Activated naive CD4-positive, alpha-beta T cell treated with anti-CD3 and anti-CD28 coated beads for 36 hours (primary cell): ENCODE data around the gene DOK6. TPM values are rescaled to one million over a fixed set of nuclear protein-coding genes. Genes with fewer than 3 reads are reported as not detected.

ENCODE experiments used
- CTCF ChIA-PET: fragments of 350-600 bp; sonication (Branson Sonifier 250); formaldehyde crosslinking; loops from one replicate; lab custom pipeline; 2021; ENCODE audit warnings: antibody characterized with exemption; lab: Charles Lee
- DNase-seq: peaks from one replicate; pipeline ENCODE4 v3.0.0-alpha.2; 2020
- H3K27ac Mint-ChIP-seq: one replicate; pipeline ENCODE4 v1.8.0; 2021; ENCODE audit warnings: mild to moderate bottlenecking, mixed read lengths
- H3K27me3 Mint-ChIP-seq: one replicate; pipeline ENCODE4 v1.8.0; 2021; ENCODE audit warnings: low read depth, mixed read lengths
- H3K36me3 Mint-ChIP-seq: one replicate; pipeline ENCODE4 v1.8.0; 2021; ENCODE audit warnings: low read depth, mixed read lengths
- H3K4me1 Mint-ChIP-seq: one replicate; pipeline ENCODE4 v1.8.0; 2021; ENCODE audit warnings: low read depth, mixed read lengths
- H3K4me3 Mint-ChIP-seq: one replicate; pipeline ENCODE4 v1.8.0; 2021; ENCODE audit warnings: mild to moderate bottlenecking, moderate library complexity, mixed read lengths
- H3K9me3 Mint-ChIP-seq: one replicate; pipeline ENCODE4 v1.8.0; 2021; ENCODE audit warnings: mixed read lengths
- intact Hi-C: fragments of 100-400 bp; cut with micrococcal nuclease; formaldehyde crosslinking; loops from one replicate; pipeline ENCODE4 v1.15.1; 2023
- total RNA-seq, 2 experiments: library from RNA; stranded (reverse); gene quantifications; one replicate each; pipeline ENCODE4 v1.2.3, GENCODE V29; 2021

DOK6 gene
- total RNA-seq, 2 experiments from 2014 or later, result not detected

DNA sequence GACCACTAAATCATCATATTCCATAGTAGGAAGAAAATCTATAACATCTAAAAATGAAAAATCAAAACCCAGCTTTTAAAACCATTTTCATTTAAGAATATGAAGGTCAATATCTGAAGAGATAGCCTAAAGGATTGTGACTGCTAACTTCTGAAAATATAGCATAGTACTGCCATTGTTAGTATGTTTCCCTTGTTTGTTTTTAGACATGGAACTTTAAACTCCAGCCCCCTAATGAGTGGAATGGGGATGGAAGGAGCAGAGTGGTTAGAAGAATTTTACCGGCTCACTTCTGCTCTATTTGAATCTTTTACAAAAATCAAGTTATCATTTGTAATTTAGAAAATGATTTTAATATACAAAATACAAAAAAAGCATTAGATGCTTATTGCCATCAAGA lies 378.0 kb downstream of the DOK6 start:
- Mint-ChIP-seq H3K4me3 (no peak overlapping the region), H3K27me3 (no peaks in the 10 kb centered on the region), H3K4me1 (peaks cover 10% of the 10 kb centered on the region), H3K9me3 (peaks cover 3% of the 10 kb centered on the region), H3K36me3 (no peaks in the 10 kb centered on the region), H3K27ac (no peak overlapping the region)
- intact Hi-C loops, result no loop called here
- CTCF ChIA-PET, result no interaction called here
- DNase-seq, result no peak

- Mint-ChIP-seq H3K9me3 (no peaks in the 10 kb centered on the region), H3K27ac (no peak overlapping the region), H3K36me3 (no peaks in the 10 kb centered on the region), H3K27me3 (no peaks in the 10 kb centered on the region), H3K4me3 (no peak overlapping the region), H3K4me1 (peaks cover 8% of the 10 kb centered on the region)
- no peak for DNase-seq
- CTCF ChIA-PET, result no interaction called here
- intact Hi-C loops, result no loop called here
Measured at GRCh38 chr18:69780851-69781250, 380.2 kb downstream of the DOK6 start.

- no peaks in the 10 kb centered on the region for H3K27me3 Mint-ChIP-seq
Measured at GRCh38 chr18:69784815-69785214, 384.1 kb downstream of the DOK6 start.

DNA sequence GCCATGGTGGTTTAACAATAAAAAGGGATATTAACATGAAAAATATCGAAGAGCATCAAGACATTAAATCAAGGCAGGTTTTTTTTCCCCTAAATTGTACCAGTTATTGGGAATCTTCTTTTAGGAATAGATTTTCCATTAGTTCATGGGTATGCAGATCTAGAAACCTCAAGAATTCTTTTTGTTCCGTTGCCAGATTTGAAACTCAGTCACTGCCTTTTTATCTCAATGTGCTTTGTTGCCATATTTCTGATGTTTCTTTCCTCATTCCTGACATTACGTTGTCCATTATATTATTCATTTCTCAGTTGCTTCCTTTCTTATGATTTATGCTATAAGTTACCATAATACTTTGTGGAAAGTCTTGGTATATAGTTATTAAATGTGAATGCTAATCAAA lies 384.8 kb downstream of the DOK6 start:
- no peaks in the 10 kb centered on the region for H3K27me3 Mint-ChIP-seq
- H3K36me3 Mint-ChIP-seq, result no peaks in the 10 kb centered on the region
- DNase-seq, result no peak
- no peaks in the 10 kb centered on the region for H3K9me3 Mint-ChIP-seq
- peaks cover 14% of the 10 kb centered on the region for H3K4me1 Mint-ChIP-seq
- CTCF ChIA-PET, result no interaction called here
- no peak overlapping the region for H3K4me3 Mint-ChIP-seq
- intact Hi-C loops, result no loop called here
- H3K27ac Mint-ChIP-seq, result no peak overlapping the region

More at GRCh38 chr18:69784815-69785214, 384.1 kb downstream of the DOK6 start:
- CTCF ChIA-PET, result no interaction called here
- no peak overlapping the region for H3K4me3 Mint-ChIP-seq
- no peaks in the 10 kb centered on the region for H3K9me3 Mint-ChIP-seq
- intact Hi-C loops, result no loop called here
- H3K4me1 Mint-ChIP-seq, result peaks cover 14% of the 10 kb centered on the region
- H3K36me3 Mint-ChIP-seq, result no peaks in the 10 kb centered on the region
- no peak overlapping the region for H3K27ac Mint-ChIP-seq
- no peak for DNase-seq

DNA sequence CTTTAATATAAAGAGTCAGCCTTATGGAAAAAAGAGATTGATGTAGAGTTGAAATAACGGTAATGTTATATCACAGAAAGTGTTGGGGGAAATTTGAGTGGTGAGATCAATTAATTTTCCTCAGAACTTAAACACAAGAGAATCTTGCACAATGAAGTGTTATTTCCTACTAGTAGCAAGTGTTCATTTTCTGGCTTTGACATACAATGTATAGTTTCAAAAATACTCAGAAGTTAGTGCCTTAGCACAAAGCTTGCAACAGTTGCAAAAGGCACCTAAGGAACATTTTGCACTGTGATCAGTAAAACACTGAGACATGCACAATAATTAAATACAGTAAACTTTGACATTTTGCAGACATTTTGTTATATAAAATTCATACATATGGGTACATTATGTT lies 385.7 kb downstream of the DOK6 start:
- intact Hi-C loops, result no loop called here
- H3K27ac Mint-ChIP-seq, result no peak overlapping the region
- no peak overlapping the region for H3K4me3 Mint-ChIP-seq
- peaks cover 14% of the 10 kb centered on the region for H3K4me1 Mint-ChIP-seq
- no peaks in the 10 kb centered on the region for H3K27me3 Mint-ChIP-seq
- no peaks in the 10 kb centered on the region for H3K9me3 Mint-ChIP-seq
- H3K36me3 Mint-ChIP-seq, result no peaks in the 10 kb centered on the region
- CTCF ChIA-PET, result no interaction called here
- DNase-seq, result no peak

DNA sequence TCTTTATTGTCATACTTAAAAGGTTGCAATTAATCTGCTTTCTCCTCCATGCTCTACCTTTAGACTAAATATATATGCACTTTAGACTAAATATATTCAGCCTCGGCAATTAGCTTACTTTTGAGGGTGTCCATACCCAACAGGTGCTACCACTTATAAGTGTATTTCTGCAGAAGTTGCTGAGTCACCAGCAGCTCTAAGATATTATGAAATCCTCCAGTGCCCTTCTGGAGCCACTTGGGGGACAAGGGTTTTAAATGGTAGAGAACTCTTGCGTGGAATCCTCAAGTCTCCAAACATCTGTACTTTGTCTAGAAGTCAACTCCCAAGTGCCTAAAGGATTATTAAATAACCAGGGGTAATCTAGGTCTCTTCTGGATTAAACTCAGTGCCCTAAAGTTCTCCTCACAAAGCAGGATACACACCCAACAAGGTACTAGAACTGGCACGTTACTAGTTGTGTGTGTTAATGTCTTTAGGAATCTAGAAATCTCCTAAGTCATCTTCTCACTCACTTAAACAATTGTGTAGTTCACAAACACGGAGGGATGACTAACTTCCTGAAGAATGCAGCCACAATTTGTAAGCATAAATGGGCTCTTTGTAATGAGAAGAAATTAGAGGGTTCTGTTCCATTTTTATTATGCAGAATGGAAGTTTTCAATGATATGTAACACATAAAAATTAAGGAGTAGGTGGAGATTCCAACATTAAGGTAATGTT lies 387.3 kb downstream of the DOK6 start:
- Mint-ChIP-seq H3K27me3 (no peaks in the 10 kb centered on the region), H3K9me3 (no peaks in the 10 kb centered on the region), H3K4me1 (peaks cover 14% of the 10 kb centered on the region), H3K27ac (no peak overlapping the region), H3K36me3 (no peaks in the 10 kb centered on the region), H3K4me3 (no peak overlapping the region)
- CTCF ChIA-PET, result no interaction called here
- intact Hi-C loops, result no loop called here
- no peak for DNase-seq

DNA sequence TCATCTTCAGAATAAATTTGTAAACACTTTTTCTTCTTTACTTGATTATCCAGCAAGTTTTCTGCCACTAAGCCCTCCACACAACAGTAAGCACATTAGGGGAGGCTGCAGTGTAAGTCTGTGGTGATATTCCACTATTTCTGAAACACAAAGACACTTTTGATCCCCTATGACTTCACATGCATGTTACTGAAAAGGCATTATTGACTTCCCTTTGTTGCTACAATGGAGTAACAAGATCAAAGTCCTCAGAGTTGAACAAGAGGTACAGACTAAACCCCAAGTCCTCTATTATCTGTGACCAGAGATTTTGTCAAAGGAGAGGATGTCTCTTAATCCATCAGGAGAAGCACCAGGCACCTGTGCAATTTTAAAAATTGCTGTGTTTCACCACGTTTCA lies 389.1 kb downstream of the DOK6 start:
- Mint-ChIP-seq H3K27me3 (no peaks in the 10 kb centered on the region), H3K4me3 (no peak overlapping the region), H3K4me1 (peaks cover 14% of the 10 kb centered on the region), H3K36me3 (no peaks in the 10 kb centered on the region), H3K9me3 (no peaks in the 10 kb centered on the region), H3K27ac (no peak overlapping the region)
- intact Hi-C loops, result no loop called here
- DNase-seq, result no peak
- CTCF ChIA-PET, result no interaction called here

DNA sequence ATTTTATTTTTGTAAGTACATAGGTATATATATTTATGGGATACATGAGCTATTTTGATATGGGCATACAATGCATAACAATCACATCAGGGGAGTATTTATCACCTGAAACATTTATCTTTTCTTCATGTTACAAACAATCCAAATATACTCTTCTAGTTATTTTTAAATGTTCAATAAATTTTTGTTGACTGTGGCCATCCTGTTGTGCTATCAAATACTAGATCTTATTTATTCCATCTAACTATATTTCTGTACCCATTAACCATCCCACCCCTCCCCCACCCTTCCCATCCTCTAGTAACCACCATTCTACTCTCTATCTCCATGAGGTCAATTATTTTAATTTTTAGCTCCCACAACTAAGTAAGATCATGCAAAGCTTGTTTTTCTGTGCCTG lies 390.0 kb downstream of the DOK6 start:
- Mint-ChIP-seq H3K27me3 (no peaks in the 10 kb centered on the region), H3K9me3 (no peaks in the 10 kb centered on the region), H3K27ac (no peak overlapping the region), H3K36me3 (no peaks in the 10 kb centered on the region), H3K4me3 (no peak overlapping the region), H3K4me1 (peaks cover 11% of the 10 kb centered on the region)
- intact Hi-C loops, result no loop called here
- CTCF ChIA-PET, result no interaction called here
- DNase-seq, result no peak

DNA sequence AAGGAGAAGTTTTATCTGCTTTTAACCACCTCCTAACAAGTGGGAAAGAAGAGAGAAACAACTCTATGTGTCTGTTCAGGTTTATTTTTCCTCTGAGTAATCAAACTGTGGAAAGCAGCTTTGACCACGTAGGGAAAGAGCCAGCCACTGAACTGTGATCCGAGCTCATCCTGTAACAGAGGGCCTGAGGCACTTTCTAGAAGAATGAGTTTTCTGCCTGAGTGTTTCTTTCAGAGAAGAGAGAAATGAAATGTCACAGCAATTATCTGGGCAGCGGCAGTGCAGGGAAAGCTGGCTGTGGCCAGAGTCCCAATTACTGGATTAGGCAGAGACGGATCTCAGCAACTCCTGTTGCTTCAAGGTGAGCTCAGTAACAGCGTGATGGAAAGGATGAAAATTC lies 395.1 kb downstream of the DOK6 start:
- H3K27me3 Mint-ChIP-seq, result no peaks in the 10 kb centered on the region
- no peaks in the 10 kb centered on the region for H3K9me3 Mint-ChIP-seq
- H3K4me1 Mint-ChIP-seq, result no peaks in the 10 kb centered on the region
- DNase-seq, result no peak
- intact Hi-C loops, result no loop called here
- no peaks in the 10 kb centered on the region for H3K36me3 Mint-ChIP-seq
- no peak overlapping the region for H3K4me3 Mint-ChIP-seq
- CTCF ChIA-PET, result no interaction called here
- no peak overlapping the region for H3K27ac Mint-ChIP-seq

DNA sequence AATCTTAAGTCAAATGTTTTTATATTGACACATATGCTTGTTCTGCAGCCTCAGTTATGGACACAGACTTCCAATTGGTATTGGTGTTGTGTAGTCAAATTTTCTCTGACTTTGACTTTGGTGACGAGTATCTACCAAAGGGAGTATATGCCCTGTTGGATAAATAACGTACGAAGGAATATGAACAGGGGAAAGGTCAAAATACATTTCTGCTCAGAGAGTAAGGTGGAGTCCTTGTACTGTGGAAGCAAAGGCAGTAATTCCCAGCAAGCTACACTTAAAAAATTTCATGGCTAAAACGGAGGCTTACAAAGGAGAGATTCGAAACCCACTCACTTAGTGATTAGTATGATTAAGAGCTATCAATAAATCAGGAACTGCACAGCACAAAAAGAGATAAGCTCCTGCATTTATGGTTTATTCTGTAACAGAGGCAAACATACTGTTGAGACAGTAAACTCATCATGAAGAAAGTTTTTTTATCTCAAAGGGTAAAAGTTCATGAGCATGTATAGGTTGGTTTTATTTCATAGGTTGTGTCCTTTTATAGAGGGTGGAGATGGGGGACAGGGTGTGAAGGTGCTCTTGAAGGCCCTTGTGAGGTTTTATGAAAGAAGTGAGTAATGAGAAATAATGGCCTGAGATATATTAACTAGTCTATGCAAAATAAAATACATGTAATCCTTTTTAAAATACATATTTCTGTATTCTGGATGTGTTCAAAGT lies 404.3 kb downstream of the DOK6 start:
- Mint-ChIP-seq H3K4me1 (no peaks in the 10 kb centered on the region), H3K36me3 (no peaks in the 10 kb centered on the region), H3K9me3 (no peaks in the 10 kb centered on the region), H3K27me3 (no peaks in the 10 kb centered on the region), H3K4me3 (no peak overlapping the region), H3K27ac (no peak overlapping the region)
- intact Hi-C loops, result no loop called here
- DNase-seq, result no peak
- CTCF ChIA-PET, result interaction anchor here (1.3 kb wide), 1 partner anchor 81 kb away, joined by 3 read pairs; no protein-coding TSS in a partner anchor

DNA sequence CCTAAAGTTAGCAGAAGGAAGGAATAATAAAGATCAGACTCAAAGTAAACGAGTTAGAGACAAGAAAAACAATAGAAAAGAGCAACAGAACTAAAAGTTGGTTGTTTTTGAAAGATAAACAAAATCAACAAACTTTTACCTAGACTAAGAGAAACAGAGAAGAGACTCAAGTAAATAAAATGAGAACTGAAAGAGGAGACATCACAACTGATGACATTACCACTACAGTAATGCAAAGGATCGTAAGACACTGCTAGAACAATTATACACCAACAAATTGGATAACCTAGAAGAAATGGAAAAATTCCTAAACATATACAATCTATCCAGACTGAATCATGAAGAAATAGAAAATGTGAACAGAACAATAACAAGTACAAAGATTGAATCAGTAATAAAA lies 407.7 kb downstream of the DOK6 start:
- CTCF ChIA-PET, result no interaction called here
- Mint-ChIP-seq H3K4me3 (no peak overlapping the region), H3K36me3 (peaks cover 2% of the 10 kb centered on the region), H3K4me1 (no peaks in the 10 kb centered on the region), H3K27ac (no peak overlapping the region), H3K9me3 (no peaks in the 10 kb centered on the region), H3K27me3 (no peaks in the 10 kb centered on the region)
- no peak for DNase-seq
- intact Hi-C loops, result no loop called here

GRCh38 chr18:69813559-69813958 lies 412.9 kb downstream of the DOK6 start:
- H3K4me1 Mint-ChIP-seq, result no peaks in the 10 kb centered on the region
- H3K36me3 Mint-ChIP-seq, result peaks cover 3% of the 10 kb centered on the region
- no peak for DNase-seq
- no peak overlapping the region for H3K4me3 Mint-ChIP-seq
- no peaks in the 10 kb centered on the region for H3K9me3 Mint-ChIP-seq
- CTCF ChIA-PET, result no interaction called here
- H3K27me3 Mint-ChIP-seq, result no peaks in the 10 kb centered on the region
- H3K27ac Mint-ChIP-seq, result no peak overlapping the region
- intact Hi-C loops, result no loop called here

- intact Hi-C loops, result no loop called here
- Mint-ChIP-seq H3K4me3 (no peak overlapping the region), H3K27me3 (no peaks in the 10 kb centered on the region), H3K4me1 (no peaks in the 10 kb centered on the region), H3K36me3 (peaks cover 3% of the 10 kb centered on the region), H3K27ac (no peak overlapping the region), H3K9me3 (no peaks in the 10 kb centered on the region)
- CTCF ChIA-PET, result no interaction called here
- DNase-seq, result no peak
Measured at GRCh38 chr18:69814861-69815385, 414.2 kb downstream of the DOK6 start.
